Measurements from ENCODE around the gene ILKAP.

The ILKAP gene

GRCh38 chr2:238237431-238238135 lies 34.1 kb upstream of the ILKAP start:
- TF ChIP-seq CTCF (IDR thresholded peaks at IDR 0.05; ENCODE audit: low read depth, low read length, missing control alignments): no peak
- no peak for DNase-seq (ENCODE audit: low read depth)
- no peak overlapping the region for H3K4me3 ChIP-seq (ENCODE audit: low read depth, low read length)
- in situ Hi-C loops (cut with HindIII; ENCODE audit: low sequenced_read_pairs): no loop called here

GRCh38 chr2:238236571-238236970 lies 33.1 kb upstream of the ILKAP start:
- no peak for TF ChIP-seq CTCF (IDR thresholded peaks at IDR 0.05; ENCODE audit: low read depth, low read length, missing control alignments)
- H3K4me3 ChIP-seq (ENCODE audit: low read depth, low read length): no peak overlapping the region
- DNase-seq (ENCODE audit: low read depth): no peak
- in situ Hi-C loops (cut with HindIII; ENCODE audit: low sequenced_read_pairs): no loop called here

- in situ Hi-C loops (cut with HindIII; ENCODE audit: low sequenced_read_pairs): no loop called here
- TF ChIP-seq CTCF (IDR thresholded peaks at IDR 0.05; ENCODE audit: low read depth, low read length, missing control alignments): no peak
- H3K4me3 ChIP-seq (ENCODE audit: low read depth, low read length): no peak overlapping the region
- DNase-seq (ENCODE audit: low read depth): no peak
Measured at GRCh38 chr2:238235856-238236255, 32.4 kb upstream of the ILKAP start.

GRCh38 chr2:238235331-238235732 lies 31.8 kb upstream of the ILKAP start:
- in situ Hi-C loops (cut with HindIII; ENCODE audit: low sequenced_read_pairs): no loop called here
- TF ChIP-seq CTCF (IDR thresholded peaks at IDR 0.05; ENCODE audit: low read depth, low read length, missing control alignments): no peak
- no peak overlapping the region for H3K4me3 ChIP-seq (ENCODE audit: low read depth, low read length)
- DNase-seq (ENCODE audit: low read depth): no peak

GRCh38 chr2:238233625-238234024 lies 30.1 kb upstream of the ILKAP start:
- no peak for TF ChIP-seq CTCF (IDR thresholded peaks at IDR 0.05; ENCODE audit: low read depth, low read length, missing control alignments)
- DNase-seq (ENCODE audit: low read depth): no peak
- in situ Hi-C loops (cut with HindIII; ENCODE audit: low sequenced_read_pairs): no loop called here
- no peak overlapping the region for H3K4me3 ChIP-seq (ENCODE audit: low read depth, low read length)

- DNase-seq (ENCODE audit: low read depth): no peak
- in situ Hi-C loops (cut with HindIII; ENCODE audit: low sequenced_read_pairs): no loop called here
- H3K4me3 ChIP-seq (ENCODE audit: low read depth, low read length): peak overlapping the region; percentile 34
- TF ChIP-seq CTCF (IDR thresholded peaks at IDR 0.05; ENCODE audit: low read depth, low read length, missing control alignments): no peak
Measured at GRCh38 chr2:238231809-238232208, 28.3 kb upstream of the ILKAP start.
